GM18502 (cell line): ENCODE measurements around the gene TMF1.
A peak's percentile ranks its signal among the peaks of the same experiment; 100 is the strongest.

ENCODE experiments used
- ATAC-seq: cut with Tn5 transposase; IDR thresholded peaks from one replicate; pipeline ENCODE4 v1.9.1; 2021; ENCODE audit warnings: mild to moderate bottlenecking; ENCODE audit not compliant: unreplicated experiment, poor library complexity

TMF1 gene

DNA sequence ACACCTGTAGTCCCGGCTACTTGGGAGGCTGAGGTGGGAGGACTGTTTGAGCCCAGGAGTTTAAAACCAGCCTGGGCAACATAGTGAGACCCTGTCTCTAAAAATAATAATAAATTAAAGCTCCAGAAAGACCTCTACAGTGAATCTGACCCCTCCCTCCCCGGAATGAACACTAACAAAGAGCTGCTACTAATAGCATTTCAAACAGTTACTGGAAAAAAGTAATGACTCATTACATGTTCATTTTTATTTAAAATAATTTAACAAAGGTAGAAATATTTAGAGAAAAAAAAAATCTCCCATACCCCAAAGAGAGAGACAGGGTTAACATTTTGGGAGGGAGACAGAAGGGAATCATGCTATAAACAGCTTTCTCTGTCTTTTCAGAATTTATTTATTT, 30.2 kb upstream of the TMF1 start:
- no peak for ATAC-seq

DNA sequence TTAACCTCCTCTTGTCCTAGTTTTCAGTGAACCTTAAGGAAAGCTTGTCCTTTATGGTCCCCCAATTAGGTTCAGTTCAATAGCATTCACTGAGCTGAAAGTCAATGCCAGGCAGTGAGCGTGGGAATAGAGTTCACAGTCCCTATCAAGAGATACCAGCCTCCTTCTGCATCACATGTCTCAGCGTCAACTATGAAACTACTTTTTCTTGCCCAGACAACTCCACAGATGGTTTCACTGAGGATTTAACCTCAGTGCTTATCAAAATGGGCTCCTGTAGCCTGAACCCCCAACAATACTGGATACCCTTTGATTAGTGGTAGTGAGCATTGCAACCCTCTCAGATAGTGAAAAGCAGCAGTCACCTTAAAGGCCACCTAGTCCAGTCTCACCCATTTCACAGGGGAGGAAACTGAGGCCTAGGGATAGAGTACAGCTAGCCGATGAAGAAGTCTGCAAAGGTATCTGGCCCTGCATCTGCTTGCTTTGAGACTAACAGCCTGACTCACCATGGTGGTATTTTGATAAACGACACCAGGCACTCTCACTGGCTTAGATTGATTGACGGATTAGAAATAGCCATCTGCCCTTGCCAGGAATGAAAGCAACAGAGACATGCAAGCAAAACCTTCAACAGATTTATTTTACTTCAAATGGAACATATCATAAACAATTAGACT, 29.6 kb upstream of the TMF1 start:
- no peak for ATAC-seq

DNA sequence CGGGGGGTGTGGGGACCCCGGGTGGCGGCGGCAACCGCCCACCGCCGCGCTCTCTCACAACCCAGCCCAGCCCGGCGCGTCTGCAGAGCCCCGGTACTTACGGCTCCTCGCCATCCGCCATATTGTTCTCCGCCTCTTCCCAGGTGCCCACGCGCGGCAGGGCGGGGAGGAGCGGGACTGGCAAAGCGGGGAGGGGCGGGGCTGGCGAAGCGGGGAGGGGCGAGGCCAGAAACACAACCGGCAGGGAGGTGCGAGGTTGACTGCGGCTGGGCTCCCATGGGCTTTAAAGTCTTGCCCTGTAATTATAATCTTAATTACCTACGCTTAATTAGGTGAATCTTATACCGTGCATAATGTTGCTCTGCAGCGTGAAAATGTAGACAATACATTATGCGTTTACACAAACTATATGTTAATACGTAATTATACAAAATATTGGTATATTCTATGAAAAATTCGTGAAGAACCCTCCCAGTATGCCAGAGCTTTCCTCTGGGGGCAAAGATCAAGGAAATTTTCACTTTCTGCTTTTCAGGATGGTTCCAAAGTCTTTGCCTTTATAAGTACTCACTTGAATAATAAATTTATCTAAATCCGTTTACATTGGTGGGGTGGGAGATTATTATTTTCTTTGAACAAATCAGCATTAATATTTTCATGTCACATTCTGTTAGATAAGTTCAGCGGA, 28.2 kb upstream of the TMF1 start, which contains the start of gene UBA3:
TSS of gene UBA3 (minus strand) at position 133 of the 688 bp plus-strand sequence. CDS start at position 121, 12 bp downstream.
- peak; percentile 53 for ATAC-seq

DNA sequence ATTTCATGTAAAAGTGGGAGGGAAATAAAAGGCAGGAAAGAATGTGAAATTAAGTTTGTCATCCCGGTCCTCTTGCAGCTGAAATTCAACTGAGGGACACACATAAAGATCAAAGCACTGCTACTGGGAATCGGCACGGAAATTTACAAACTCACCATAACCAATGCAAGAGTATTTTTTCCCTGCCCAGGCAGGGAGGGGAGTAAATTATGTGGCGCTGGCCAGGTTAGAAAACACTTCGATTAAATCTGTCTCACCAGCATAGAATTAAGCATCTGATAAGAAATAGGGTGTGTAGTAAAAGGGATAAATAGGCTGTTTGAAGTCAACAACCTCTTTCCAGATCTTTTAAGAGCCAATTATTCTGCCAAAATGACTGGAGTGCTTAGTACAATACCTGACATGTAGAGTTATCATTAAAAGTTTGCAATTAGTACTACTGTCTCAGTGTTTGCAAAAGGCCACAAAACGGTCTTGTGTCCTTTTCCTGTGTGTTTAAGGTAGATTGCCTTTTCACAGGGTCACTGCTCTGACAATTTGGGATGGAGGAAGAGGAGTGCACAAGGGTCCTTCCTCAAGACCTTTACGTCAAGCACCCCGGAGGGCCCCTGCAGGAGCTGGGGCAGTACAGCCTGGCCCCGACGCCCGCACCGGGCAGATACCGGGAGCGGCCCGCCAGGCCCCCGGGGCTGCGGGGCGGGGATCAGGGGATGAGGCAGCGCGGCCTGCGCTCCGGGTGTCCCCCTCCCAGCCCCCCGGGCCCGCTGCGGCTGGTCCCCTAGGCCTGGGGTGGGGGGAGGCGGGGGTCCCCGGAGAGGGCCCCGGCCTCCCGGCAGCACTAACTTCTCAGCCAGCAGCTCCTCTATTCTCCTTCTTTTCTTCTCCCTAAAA, 27.4 kb upstream of the TMF1 start:
- peak; percentile 20 for ATAC-seq

DNA sequence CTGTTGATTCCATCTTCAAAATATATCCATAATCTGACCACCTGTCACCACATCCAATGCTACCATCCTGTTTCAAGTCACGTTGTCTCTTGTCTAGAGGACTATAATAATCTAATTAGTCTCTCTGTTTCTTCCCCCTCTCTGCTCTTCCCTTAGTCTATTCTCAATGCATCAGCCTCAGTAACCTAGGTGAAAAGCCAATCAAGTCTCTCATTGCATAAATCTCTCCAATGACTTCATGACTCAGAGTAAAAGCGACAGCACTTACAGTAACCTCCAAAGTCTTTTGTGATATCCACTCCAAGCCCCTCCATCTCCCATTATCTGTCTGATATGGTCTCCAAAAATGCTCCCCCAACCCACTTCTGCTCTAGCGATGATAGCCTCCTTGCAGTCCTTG, 20.8 kb upstream of the TMF1 start:
- ATAC-seq, result no peak

DNA sequence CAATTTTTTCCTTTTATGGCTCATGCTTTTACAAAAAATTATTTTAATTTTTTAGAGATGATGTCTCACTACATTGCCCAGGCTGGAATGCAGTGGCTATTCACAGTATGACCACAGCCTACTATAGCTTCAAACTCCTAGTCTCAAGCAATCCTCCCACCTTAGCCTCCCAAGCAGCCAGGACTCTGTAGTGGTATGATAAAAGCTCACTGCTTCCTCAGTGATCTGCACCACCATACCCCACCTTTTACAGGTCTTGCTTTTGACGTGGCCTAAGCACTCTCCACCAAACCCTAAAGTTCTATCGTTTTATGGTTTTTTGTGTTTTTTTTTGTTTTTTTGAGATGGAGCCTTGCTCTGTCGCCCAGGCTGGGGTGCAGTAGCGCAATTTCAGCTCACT, 14.0 kb upstream of the TMF1 start:
- no peak for ATAC-seq

DNA sequence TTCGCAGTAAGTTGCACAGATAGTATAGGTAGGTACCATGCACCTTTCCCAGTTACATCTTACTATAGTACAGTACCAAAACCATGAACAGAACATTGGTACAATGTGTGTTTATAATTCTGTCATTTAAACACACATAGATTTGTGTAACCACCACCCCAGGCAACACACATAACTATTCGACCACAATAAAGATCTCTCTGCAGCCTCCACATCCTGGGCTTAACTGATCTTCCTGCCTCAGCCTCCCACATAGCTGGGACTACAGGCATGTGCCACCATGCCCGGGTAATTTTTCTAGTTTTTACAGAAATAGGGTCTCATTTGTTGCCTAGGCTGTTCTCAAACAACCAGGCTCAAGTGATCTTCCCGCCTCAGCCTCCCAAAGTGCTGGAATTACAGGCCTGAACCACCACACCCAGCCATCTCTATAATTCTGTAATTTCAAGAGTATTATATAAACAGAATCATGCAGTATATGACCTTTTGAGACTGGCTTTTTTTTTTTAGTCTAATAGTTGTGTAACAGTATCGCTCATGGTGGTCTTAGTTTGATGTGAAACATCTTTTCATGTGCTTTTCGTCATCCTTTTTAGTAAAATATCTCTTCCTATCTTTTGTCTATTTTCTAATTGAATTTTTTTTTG, 13.3 kb upstream of the TMF1 start:
- ATAC-seq, result no peak

DNA sequence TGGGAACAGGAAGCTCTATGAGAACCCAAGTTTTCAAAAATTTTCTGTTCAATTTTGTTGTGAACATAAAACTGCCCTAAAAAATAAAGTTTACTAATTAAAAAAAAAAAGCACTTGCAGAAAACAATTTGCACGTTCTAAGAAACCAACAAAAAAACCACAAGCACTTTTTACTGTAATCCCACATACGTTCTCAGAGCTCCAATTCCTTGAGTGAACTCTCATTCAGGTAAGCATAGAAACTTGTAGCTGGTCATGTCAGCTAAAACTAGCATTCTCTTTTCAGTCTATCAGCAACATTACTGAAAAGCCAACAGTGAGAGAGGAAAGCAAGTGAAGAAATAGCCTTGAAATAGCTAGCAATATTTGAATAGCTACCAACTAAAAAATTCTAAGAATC, 11.5 kb upstream of the TMF1 start:
- no peak for ATAC-seq

DNA sequence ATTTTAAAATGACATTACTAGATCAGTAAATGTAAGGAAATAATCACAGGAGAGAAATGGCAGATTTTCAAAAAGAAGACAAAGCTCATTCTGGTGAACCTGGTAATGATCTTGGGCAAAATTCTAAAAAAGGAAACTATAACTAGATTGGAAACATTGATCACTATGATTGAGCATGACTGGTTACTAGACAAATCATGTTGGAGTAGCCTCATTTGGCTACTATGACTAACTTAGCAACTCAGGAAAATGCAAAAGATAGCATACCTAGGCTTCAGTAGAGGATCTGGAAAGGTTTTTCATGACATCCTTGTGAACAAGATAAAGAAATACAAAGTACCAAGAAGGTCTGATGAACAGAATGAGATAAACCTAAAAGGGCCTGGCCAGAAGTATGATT, 7.6 kb upstream of the TMF1 start:
- no peak for ATAC-seq

DNA sequence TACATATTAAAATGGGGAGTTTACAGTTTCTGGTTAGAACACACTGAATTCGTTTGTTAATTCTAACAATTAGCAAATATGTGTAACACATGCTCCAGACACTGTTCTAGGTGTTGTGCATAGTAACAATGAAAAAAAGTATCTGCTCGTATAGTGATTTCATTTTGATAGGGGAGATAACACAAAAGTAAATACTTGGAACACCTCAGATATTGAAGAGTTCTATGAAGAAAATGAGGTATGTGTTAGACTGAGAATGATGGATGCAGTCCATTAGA, 6.8 kb upstream of the TMF1 start:
- ATAC-seq, result no peak

DNA sequence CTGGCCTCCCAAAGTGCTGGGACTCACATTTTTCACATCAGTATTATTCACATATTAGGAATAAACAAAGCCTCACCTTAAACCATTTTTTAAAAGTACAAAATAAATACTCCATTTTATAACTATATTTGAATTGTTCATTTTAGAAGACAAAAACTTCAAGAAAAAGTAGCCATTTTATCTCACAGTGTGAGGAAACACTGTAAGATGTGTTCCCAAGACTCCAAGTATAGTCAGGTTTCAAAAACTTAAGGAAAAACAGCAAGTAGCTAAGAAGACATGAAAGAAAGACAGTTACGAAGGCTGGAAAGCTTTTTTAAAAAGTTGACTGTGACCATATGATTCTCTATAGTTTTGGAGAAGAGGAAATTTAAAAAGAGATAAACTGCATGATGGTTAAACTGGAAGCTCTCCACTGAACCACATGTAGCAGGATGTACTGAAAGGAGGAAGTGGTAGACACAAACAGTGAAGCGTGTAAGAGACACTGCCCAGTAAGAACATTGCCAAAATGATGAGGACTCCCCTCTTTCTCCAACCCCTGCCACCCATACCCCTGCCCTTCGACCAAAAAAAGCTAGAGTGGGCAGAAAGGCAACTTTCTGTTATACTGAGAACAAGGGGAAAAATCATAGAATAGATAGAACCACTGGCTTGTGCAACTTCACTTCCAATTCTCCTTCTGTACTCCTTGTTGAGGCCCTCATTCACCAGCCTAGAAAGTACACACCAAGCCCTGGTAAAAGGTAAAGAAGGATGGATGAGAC, 6.2 kb upstream of the TMF1 start:
- peak; percentile 99 for ATAC-seq

DNA sequence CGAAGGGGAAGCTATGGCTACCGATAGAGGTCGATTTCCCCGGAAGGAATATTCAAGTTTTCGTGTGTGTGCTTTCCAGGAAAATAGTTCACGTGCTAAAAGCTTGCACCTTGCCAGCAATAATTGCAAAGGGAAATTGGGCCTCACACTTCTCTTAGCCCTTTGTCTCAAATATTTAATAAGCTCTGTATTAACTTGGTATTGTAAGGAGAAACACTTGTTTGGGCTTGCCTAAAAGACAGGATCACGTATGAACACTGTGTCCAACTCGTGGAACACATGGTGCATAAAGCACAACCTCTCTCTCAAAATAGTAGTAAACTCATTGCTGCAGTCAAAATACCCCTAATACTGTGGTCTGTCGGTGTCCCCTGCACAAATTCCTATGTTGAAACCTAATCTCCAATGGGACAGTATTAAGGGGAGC, 352 bp upstream of the TMF1 start:
- ATAC-seq, result no peak

DNA sequence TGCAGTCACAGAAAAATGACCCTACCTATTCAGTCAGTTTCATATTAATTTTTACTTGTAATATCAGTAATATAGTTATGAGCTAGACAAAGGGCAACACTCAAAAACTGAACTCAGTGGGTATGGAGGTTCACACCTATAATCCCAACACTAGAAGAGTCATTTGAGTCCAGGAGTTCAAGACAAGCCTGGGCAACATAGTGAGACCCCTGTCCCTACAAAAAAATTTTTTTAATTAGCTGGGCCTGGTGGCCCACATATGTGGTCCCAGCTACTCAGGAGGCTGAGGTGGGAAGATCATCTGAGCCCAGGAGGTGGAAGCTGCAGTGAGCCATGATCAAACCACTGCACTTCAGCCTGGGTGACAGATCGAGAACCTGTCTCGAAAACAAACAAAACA, 3.1 kb downstream of the TMF1 start:
- ATAC-seq, result no peak

DNA sequence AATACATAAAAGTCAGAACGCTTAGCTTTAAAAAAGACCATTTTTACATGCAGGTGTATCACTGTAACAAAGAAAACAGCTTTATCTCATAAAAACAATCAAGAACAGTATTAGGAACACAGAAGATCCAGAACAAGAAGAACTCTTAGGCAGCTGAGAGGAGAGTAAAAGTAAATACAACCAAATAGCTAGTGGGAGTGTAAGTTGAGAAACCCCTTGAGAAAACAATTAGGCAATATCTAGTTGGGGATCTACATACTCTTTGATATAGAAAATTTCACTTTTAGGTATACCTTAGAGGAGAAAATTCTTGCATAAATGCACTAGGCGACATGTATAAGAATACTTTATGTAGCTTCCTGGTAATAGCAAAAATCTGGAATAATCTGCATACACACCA, 7.5 kb downstream of the TMF1 start:
- no peak for ATAC-seq

DNA sequence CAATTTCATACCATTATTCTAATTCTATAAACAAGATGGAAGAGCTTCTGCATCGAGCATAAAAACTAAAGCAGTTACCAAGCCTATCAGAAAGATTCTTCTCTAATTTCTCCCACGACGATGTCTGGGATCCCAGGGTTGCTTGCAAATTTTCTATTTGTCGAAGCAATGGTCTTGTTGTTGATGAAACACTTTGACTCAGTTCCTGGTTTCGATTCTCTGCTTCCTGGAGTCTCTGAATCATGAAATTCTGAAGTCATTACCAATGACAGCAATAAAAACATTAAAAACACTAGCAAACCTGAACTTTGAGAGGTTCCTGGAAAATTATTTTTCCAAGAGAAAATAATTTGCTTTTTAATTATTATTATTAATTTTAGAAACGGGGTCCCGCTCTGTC, 18.7 kb downstream of the TMF1 start:
- no peak for ATAC-seq

DNA sequence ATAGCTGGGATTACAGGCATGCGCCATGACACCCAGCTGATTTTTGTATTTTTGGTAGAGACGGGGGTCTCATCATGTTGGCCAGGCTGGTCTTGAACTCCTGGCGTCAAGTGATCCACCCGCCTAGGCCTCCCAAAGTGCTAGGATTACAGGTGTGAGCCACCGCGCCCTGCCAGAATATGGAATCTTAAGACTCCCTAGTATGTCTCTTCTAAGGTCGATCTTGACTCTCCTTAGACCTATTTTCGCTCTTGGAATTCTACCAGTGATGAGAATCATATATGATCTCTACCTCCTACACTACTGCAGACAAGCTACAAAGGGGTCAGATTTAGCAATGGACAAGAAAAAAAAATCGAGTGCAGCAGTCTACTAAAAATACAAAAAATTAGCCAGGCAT, 19.4 kb downstream of the TMF1 start:
- no peak for ATAC-seq

DNA sequence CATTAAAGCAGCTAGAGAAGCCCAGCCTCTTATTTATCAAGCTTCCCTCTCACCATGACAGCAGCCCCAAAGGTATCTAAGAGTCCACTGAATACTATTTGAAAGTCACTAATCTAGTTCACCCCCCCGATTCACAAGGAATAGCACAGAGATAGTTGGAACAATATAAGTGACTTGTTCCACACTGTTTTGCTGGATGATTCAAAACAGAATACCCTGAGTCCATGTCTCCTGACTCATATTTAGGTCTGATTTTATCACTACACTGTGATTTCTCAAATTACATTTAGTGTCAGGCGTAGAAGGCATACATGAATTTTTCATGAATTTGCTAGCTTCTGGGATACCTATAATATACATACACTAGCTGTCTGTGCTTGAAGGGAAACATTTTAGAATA, 20.0 kb downstream of the TMF1 start:
- ATAC-seq, result no peak

DNA sequence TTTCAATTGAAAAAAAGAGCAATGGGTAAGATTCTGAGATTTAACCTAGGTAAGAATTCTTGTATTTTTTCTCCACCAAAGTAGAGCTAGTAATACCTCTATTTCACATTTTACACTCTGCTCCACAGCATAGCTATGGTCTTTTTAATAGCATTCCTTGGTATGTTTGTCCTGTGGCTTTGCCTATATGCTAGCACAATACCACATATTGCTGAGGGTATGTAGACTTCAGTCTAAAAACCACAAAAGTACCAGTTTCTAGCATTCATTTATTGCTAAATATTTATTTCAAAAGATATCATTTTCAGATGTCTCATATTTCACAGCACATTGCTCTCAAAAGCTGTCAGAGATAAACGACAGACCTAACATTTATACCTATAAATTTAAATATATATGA, 20.5 kb downstream of the TMF1 start:
- no peak for ATAC-seq

DNA sequence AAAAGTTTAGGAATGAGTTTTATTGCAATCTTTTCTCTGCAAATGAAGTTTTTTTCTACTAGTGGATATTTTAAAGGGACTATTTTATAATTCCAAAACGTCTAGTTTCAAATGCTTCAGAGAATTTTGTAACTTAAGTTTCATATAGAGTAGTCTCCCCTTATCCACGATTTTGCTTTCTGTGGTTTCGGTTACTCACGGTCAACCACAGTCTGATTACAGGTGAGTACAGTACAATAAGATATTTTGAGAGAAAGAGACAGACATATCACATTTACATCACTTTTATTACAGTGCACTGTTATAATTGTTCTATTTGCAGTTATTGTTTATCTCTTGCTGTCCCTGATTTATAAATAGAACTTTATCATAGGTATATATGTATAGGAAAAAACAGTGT, 31.3 kb downstream of the TMF1 start:
- ATAC-seq, result no peak

DNA sequence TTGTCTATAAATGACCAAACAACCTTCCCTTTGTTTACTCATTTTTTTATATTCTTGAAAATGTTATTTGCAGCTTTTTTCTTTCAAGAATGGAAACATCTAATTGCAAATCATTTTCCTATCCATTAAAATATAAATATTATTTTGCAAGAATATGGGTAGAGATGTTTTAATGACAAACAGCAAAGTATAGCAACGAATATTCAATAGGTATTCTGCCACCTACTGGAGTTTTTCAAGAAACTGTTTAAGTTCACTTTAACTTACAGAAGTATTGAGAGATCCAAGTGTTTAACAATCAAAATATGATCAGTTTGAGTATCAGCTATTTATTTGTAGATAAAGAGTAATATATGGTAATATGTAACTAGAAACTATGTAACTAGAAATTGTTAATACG, 31.7 kb downstream of the TMF1 start:
- no peak for ATAC-seq
